IMR-90 (cell line): ENCODE measurements around the gene NXF1.

ENCODE experiments used
- BHLHE40 ChIP-seq: fragments of 150-350 bp; IDR thresholded peaks from 2 replicates; pipeline ENCODE4 v1.6.1; 2016; ENCODE audit warnings: mild to moderate bottlenecking, low read depth, low read length
- CHD1 ChIP-seq: IDR thresholded peaks from 2 replicates; pipeline ENCODE4 v1.6.1; 2012; ENCODE audit warnings: low read depth, low read length, improper control_type of control experiment
- CTCF ChIP-seq: conservative IDR thresholded peaks from 2 replicates; pipeline ENCODE4 v1.5.1; 2012; ENCODE audit warnings: mild to moderate bottlenecking, low read depth, low read length, improper control_type of control experiment
- ELK1 ChIP-seq: fragments of 150-350 bp; IDR thresholded peaks from 2 replicates; pipeline ENCODE4 v1.6.1; 2016; ENCODE audit warnings: low read depth, mild to moderate bottlenecking, low read length, moderate library complexity, borderline replicate concordance
- FOS ChIP-seq: fragments of 150-350 bp; IDR thresholded peaks from 2 replicates; pipeline ENCODE4 v1.6.1; 2016; ENCODE audit warnings: low read depth, low read length
- POLR2A ChIP-seq: IDR thresholded peaks from 2 replicates; pipeline ENCODE4 v1.6.1; 2012; ENCODE audit warnings: mild to moderate bottlenecking, low read depth, low read length
- RAD21 ChIP-seq: IDR thresholded peaks from 2 replicates; pipeline ENCODE4 v1.6.1; 2012; ENCODE audit warnings: low read length, improper control_type of control experiment
- RFX5 ChIP-seq: IDR thresholded peaks from 2 replicates; pipeline ENCODE4 v1.8.0; 2012; ENCODE audit warnings: low read depth, mild to moderate bottlenecking, low read length, moderate library complexity

GRCh38 chr11:62789576-62789975 is 15.7 kb downstream of the NXF1 start:
- TF ChIP-seq CHD1, result no peak
- TF ChIP-seq CTCF, result no peak
- TF ChIP-seq POLR2A, result no peak
- TF ChIP-seq ELK1, result no peak
- no peak for TF ChIP-seq FOS
- TF ChIP-seq RFX5, result no peak
- TF ChIP-seq BHLHE40, result no peak
- no peak for TF ChIP-seq RAD21
